OCI-M2 (cell line): ENCODE measurements around the gene MRPS35.
"Not testable (repeated sequence)": the region's sequence is repeated elsewhere in the genome, so short reads cannot be mapped to it uniquely, and the experiment has no call there.

Experiments used
- DNase-seq: peaks from one replicate; lab custom pipeline; 2025; ENCODE audit not compliant: unreplicated experiment; lab: John Stamatoyannopoulos, UW

MRPS35 gene

DNA sequence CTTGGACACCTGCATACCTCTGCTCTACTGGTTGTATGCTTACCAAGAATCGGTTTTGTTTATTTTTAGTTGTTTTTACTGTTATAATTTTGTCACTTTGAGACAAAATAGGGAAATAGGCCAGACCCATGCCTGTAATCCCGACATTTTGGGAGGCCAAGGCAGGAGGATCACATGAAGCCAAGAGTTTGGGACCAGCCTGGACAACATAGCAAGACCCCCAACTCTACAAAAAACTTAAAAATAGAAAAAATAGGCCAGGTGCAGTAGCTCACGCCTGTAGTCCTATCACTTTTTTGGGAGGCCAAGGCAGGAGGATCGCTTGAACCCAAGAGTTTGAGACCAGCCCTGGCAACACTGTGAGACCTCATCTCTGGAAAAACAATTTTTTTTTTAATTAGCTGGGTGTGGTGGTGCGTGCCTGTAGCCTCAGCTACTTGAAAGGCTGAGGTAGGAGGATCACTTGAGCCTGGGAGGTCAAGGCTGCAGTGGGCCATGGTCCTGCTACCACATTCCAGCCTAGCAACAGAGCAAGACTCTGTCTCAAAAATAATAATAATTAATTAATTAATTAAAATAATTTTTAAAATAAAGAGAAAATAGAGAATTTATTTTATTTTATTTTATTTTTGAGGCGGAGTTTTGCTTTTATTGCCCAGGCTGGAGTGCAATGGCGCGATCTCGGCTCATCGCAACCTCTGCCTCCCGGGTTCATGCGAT lies 1.3 kb upstream of the MRPS35 start:
- DNase-seq: no peak

DNA sequence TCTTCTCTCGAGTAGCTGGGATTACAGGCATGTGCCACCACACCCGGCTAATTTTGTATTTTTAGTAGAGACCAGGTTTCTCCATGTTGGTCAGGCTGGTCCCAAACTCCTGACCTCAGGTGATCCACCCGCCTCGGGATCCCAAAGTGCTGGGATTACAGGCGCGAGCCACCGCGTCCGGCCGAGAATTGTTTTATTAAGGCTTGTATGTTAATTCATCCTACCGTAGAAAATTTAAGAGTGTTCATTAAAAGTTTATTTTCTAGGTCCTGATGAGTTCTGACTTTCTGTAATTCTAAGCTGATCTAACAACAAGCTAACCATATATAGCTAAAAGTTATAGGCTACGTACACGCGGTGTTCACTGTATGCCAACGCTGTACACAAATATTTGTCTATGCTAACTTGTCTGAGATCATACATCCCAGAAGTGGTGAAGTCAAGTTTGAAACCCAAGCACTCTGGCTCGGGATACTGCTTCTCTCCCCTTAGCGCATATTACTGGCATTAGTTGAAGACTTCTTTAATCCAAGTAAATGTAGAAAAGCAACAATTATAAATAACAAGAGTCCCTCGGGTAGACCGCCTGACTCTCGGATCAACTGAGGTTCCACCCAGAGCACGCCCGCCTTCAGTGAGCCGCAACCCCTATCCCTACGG lies 570 bp upstream of the MRPS35 start:
- no peak for DNase-seq

DNA sequence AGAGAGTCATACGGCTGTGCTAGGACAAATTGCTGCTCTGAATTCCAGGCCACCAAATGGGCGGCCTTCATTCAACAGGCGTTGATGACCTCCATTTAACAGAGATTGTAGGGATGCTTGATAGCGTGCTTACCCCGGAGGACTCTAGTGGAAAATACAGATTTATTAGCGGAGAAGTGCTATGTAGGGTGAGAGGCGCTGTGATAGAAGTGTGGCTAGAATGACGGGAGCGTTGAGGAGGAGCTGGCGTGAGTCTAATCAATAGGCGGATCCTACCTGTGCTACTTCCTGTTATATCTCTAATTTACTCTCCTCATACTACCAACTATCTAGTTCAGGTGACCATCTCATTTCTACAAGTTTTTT lies 668 bp downstream of the MRPS35 start:
- no peak for DNase-seq

DNA sequence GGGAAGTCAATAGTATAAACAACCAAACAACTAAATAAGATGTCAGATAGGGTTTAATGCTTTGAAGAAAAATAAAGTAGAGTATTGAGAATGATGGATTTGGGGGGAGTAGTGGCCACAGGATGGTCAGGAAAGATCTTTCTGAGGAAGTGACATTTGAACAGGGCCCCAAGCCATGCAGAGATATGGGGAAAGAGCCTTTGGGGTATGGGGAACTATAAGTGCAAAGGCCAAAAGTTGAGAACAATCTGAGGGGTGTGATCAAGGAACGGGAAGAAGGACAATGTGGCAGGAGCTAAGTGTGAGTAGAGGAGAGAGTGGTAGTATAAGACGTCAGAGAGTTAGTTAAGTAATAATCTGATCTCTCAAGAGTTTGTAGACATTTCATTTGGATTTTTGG lies 1.3 kb downstream of the MRPS35 start:
- no peak for DNase-seq

DNA sequence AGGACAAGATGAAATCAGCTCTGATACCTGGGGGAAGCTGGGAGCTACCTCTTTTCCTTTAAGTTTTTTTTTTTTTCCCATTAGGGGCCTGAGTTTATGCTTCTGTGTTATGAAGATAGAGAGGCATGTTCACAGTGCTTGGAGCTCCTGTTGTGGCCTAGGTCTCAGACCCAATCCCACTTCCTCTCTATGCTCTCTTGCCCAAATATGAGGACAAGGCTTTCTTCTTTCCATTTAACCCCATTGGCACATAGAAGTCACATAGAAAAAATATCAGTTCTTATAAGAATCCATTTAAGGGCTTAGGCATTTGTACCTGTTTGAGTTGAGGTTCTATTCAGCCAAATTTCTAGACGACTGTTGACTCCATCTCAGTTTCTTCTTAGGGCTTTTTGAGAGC lies 12.6 kb downstream of the MRPS35 start:
- no peak for DNase-seq

DNA sequence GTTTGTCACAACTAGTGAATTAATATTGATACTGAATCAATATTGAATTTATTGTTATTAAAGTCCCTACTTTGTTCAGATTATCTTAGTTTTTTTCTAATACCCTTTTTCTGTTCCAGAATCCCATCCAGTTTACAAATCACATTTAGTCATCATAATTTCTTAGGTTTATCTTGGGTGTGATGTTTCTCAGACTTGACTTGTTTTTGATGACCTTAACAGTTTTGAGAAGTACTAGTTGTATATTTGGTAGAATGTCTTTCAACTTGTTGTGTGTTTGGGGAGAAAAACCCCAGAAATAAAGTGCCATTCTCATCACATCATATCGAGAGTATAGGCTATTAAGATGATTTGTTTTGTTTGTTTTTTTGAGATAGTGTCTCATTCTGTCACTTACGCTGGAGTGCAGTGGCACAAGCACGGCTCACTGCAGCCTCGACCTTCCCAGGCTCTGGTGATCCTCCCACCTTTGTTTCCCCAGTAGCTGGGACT lies 19.5 kb downstream of the MRPS35 start:
- no peak for DNase-seq

DNA sequence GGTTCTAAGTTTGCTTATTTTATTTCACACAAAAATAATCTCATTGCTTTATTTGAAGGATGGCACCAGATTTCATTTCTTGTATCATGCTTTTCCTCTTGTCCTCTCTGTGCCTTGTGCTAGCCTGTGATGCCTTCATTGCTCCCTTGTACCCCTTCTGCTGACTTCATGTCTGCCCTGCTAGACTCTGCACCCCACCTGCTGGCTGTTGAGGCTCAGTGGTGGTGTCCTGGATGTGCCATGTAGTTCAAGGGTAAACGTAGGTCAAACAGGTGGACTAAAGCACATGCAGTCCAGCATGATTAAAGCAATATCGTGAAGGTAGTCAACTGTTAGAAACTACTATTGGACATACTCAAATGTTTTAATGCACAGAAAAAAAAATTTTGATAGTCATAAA lies 21.6 kb downstream of the MRPS35 start:
- DNase-seq: no peak

DNA sequence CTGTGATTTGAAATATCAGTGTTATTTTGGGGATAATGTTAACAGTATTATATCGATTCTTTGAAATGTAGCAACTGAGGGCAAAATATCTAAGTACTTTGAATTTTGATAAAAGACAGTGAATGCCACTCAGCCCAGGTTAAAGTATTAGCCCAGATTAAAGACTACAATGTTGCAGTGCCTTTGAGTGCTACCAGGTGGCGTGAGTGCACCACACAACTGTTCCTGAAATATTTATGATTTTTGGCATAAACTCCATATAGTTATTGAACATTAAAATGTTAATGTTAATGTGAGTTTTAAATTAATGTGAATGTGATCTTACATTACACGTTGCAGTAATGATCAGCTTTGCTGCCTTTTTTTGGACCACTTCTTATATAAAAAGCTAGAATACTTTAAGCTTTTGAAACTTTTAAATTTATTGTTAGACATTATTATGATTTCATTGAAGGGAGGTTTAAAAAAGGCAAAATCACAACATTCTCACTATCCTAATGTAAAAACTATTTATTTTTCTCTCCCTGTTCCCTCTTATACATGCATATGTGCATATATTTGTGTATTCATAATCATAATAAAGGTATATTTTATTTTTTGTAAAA lies 22.5 kb downstream of the MRPS35 start:
- DNase-seq: no peak

DNA sequence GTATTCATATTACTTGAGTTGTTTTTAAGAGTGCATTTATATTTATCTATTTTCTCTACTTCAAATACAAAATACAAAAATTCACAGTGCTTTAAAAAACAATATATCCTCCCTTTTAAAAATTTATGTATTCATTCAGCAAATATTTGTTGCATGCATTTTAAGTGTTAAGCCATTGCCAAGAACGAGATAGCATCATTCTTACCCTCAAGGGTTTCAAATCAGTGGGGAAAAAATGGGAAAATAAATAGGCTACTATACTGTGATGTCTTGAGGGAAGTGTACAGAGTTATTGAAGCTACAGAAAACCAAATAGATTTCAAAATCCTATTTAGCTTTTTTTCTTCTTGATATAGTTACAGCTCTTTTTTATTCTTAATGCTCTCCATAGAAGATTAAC lies 23.2 kb downstream of the MRPS35 start:
- no peak for DNase-seq

DNA sequence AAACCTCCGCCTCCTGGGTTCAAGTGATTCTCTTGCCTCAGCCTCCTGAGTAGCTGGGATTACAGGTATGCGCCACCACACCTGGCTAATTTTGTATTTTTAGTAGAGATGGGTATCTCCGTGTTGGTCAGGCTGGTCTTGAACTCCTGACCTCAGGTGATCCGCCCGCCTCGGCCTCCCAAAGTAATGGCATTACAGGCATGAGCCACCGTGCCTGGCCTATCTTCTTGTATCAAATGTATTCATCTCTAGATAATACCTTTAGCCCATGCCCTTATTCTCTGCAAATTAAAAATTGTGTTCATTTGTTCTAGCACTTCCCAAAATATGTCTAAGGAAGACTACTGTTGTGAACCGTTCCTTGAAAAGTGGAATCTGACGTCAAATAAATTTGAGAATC lies 23.7 kb downstream of the MRPS35 start:
- DNase-seq: not testable (repeated sequence)

DNA sequence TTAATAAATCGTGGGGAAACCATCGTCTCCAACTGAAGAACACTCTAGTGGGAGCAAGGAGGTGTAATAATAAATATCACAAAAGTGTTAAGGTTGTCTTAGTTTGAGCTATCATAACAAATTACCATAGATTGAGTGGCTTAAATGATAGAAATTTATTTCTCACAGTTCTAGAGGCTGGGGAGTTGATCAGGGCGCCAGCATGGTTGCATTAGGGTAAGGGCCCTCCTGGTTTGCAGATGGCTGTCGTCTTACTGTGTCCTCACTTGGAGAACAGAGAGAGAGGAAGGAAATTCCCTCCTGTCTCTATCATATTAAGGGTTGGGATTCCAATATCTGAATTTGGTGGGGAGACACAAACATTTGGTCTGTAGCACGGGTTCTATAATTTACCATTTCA lies 33.0 kb downstream of the MRPS35 start:
- DNase-seq: no peak

DNA sequence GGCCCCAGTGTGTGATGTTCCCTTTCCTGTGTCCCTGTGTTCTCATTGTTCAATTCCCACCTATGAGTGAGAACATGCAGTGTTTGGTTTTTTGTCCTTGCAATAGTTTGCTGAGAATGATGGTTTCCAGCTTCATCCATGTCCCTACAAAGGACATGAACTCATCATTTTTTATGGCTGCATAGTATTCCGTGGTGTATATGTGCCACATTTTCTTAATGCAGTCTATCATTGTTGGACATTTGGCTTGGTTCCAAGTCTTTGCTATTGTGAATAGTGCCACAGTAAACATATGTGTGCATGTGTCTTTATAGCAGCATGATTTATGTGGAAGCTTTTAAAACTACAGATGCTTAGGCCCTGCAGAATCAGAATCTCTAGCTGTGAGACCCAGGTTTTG lies 35.1 kb downstream of the MRPS35 start:
- not testable (repeated sequence) for DNase-seq

DNA sequence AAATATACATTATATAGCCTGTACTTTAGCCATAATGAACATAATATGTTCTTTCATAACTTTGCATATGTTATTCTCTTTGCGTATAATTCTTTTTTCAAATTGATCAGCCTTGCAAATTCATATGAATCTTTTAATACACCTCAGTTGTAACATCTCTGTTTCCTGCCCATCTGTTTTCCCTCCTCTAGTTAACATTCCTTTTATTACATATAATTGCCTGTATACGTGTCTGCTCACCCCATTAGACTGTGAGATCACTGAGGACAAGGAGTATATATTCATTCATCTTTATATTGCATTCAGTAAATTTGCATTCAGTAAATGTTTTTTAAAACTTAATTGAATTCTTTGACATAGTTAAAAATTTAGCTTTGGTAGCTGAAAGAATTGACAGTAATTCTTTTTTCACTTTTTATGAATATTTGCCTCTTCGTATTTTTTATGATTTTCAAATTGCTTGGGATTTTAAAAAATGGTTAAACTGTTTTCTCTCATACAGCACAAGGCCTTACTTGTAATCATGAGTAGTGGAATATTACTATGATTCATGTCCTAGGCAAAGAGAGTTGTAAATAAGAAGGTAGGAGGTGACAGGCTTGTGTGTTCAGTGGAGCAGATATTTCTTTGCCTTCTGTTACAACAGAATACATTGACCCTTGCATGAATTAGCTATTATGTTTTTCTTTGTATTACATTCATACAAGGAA lies 36.6 kb downstream of the MRPS35 start:
- no peak for DNase-seq

DNA sequence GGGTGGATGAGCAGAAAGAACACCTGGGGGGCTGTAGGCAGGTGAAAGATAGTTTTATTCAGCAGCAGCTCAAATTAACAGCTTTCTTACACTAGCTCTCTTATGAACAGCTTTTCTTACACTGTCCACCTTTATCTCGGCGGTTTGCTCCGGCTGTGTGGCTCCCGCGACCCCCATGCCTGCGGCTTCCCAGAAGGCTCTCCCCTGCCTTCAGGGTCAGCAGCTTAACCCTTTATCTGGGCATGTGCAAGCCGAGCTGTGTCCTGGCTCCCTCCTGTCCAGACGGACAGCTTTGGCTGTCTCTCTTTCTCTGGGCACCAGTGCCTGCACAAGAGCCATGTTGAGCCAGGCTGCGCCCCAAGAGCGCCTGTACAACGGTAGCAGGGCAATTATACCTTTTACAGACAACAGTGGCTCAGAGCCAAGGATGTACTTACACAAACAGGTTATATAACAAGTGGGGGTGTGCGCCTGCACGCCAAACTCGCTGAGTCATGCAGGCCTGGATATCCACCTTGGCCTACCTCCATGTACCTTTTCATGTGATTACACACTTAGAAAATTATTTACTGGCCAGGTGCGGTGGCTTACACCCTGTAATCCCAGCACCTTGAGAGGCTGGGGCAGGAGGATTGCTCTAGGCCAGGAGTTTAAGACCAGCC lies 40.9 kb downstream of the MRPS35 start:
- DNase-seq: no peak

DNA sequence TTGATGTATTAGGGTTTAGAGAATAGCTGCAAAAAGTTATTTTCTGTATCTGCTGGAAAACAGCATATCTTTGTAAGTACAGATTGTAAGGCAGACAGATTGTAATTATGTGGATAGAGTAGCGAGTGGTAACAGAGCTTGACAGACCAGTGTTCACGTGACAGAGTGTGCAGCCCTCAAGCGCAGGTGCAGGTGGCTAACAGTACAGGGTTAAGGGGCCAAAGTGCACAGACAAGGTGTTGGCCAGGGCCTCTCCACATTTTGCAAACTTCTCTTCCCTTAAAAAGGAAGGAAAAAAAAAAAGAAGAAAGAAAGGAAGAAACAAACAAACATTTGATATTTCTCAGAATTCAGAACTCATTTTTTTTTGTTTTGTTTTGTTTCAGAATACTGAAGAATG lies 44.2 kb downstream of the MRPS35 start:
- DNase-seq: no peak

DNA sequence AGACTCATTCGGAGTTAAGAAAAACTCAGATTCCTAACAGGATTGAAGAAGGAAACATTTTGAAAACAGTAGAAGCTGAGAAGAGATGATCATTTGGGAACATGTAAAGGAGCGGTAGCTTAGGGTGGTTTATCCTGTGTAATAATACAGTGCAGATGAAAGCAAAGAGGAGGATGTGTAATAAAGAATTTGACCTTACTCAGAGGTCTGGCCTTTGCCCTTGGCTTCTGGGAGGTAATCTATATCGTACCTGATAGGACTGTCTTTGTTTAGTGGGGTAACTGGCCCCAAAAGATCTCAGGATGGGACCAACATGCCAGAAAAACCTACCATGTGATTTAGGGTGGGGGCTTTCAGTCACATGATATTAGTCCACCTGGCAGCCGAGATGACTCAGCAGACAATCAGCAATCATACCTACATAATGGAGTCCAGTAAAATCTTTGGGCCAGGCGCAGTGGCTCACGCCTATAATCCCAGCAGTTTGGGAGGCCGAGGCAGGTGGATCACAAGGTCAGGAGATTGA lies 46.1 kb downstream of the MRPS35 start:
- no peak for DNase-seq

DNA sequence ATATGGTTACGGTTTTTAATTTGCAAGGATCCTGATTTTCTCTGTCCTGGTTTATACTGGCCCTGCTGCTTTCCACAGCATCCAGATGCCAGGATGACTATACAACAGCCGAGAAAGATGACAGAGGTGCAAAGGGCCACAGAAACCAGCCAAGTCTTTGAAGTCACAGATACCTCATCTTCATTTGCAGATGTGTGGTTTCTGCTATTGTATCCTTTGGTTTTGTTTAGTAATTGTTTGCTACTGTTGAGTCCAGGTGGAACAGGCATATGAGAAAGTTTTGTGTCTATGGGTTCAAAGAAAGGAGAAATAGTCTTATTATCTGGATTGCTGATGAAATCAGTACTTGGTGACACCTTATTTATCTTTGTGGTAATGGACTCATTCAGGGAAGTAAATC lies 52.1 kb downstream of the MRPS35 start:
- no peak for DNase-seq

DNA sequence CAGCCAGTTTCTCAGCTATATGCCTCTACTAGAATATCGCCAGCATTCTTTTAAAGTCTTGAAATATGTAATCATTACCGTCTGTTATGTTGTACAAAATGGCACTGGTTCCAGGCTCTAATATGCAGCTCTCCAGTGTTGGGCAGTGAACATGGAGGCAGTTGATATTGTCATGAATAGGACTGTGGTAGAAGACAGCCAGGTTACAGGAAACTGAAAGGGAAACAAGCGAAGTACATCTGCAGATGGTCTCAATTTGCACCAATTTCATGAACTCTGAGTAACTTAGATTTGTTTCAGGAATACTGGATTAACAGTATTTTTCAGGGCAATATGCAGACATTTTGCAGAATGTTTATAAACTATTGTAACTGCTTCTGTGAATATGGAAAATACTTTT lies 56.0 kb downstream of the MRPS35 start:
- no peak for DNase-seq

DNA sequence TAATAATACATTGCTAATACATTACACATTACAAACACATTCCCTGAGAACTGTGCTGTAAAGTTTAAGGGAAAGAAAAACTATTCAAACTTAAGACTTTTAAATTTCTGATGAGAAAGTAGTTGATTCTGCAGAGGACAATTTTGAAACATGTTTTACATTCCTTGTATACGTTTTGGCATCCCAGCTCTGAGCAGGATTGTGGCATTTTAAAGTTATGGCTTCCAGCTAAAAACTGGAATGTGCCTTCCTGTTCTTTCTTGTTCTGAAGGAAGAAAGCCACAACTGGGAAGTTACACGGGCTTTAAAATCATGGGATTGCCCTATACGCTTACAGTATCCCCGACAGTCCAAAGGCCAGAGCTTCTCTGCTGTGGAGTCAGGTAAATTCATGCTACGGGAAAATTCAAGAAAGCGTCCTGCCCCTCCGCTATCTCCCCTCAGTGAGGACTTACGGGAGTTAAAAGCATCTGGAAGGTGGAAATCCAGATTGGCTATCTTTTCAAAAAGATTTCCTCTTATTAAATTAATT lies 58.6 kb downstream of the MRPS35 start:
- no peak for DNase-seq

DNA sequence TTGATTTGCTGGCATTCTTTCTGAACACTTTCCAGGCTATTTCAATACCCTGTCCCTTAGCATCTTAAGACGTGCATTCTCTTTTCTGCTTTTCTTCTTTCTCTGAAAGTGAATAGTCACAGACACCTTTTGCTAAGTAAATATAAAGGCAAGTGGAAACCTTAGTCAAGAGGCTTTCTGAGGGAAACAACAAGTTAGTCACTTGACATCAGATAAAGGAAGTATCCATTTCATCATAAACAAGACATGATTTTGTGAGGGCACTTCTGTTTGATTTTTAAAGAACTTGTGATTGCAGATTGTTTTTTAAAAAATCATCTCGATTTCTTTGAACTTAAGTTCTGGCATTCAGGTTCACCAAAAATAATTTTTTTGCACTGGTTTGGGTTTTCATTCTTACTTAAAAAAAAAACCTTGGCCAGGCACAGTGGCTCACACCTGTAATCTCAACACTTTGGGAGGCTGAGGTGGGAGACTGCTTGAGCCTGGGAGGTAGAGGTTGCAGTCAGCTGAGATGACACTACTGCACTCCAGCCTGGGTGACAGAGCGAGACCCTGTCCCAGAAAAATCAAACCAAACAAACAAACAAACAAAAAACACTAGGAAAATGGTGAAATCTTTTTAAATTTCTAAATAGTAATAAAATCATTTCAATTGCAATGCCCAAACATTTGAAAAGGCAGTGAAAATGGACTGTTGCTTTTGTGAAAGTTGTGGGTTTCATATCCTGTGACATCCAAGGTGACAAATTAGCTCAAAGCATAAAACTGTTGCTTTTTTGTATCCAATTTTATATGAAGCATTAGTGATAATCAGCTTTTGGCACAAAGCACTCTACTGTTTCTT lies 61.1 kb downstream of the MRPS35 start:
- no peak for DNase-seq
